Measurements from ENCODE around the gene AP1S1.

Gene AP1S1

DNA sequence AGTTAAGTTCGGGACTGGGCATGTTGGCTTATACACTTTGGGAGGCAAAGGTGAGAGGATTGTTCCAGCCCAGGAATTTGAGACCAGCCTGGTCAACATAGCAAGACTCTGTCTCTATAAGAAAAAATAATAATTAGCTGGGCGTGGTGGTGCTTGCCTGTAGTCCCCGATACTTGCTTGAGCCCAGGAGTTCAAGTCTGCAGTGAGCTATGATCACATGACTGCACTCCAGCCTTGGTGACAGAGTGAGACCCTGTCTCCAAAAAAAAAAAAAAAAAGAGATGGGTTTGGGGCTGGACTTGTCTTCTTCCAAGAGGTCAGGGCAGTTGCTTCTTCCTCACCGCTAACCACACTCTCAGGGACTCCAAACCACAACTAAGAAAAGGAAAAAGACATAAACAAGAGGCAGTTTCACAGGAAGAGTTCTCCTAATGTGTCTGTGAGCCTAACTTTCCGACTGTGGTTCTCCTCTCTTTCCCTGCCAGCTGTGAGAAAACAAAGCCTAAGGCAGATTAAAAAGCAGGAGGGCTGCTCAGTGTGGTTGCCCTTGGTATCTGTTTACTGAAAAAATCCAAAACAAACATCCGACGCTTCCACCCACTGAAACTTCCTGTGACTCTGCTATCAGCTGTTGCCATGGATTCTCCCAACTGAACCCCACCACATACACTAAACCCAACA lies 29.8 kb upstream of the AP1S1 start:
- TF ChIP-seq, protein P1, sequence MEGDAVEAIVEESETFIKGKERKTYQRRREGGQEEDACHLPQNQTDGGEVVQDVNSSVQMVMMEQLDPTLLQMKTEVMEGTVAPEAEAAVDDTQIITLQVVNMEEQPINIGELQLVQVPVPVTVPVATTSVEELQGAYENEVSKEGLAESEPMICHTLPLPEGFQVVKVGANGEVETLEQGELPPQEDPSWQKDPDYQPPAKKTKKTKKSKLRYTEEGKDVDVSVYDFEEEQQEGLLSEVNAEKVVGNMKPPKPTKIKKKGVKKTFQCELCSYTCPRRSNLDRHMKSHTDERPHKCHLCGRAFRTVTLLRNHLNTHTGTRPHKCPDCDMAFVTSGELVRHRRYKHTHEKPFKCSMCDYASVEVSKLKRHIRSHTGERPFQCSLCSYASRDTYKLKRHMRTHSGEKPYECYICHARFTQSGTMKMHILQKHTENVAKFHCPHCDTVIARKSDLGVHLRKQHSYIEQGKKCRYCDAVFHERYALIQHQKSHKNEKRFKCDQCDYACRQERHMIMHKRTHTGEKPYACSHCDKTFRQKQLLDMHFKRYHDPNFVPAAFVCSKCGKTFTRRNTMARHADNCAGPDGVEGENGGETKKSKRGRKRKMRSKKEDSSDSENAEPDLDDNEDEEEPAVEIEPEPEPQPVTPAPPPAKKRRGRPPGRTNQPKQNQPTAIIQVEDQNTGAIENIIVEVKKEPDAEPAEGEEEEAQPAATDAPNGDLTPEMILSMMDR (IDR thresholded peaks at IDR 0.05; ENCODE audit: low read depth, low read length, missing control alignments) = no peak
- in situ Hi-C loops (cut with HindIII; ENCODE audit: low sequenced_read_pairs) = no loop called here
- DNase-seq (ENCODE audit: low read depth) = peak; percentile 96
- no peak overlapping the region for H3K4me3 ChIP-seq (ENCODE audit: low read depth, low read length)

DNA sequence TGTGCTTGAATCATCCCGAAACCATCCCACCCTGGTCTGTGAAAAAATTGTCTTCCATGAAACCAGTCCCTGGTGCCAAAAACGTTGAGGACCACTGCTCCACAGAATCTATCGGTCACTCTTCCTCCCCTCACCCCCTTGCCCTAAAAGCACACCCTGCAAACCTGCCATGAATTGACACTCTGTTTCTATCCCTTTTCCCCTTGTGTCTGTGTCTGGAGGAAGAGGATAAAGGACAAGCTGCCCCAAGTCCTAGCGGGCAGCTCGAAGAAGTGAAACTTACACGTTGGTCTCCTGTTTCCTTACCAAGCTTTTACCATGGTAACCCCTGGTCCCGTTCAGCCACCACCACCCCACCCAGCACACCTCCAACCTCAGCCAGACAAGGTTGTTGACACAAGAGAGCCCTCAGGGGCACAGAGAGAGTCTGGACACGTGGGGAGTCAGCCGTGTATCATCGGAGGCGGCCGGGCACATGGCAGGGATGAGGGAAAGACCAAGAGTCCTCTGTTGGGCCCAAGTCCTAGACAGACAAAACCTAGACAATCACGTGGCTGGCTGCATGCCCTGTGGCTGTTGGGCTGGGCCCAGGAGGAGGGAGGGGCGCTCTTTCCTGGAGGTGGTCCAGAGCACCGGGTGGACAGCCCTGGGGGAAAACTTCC lies 28.2 kb upstream of the AP1S1 start:
- TF ChIP-seq, protein P1 (IDR thresholded peaks at IDR 0.05; ENCODE audit: low read depth, low read length, missing control alignments) = no peak
- no peak for DNase-seq (ENCODE audit: low read depth)
- H3K4me3 ChIP-seq (ENCODE audit: low read depth, low read length) = no peak overlapping the region

DNA sequence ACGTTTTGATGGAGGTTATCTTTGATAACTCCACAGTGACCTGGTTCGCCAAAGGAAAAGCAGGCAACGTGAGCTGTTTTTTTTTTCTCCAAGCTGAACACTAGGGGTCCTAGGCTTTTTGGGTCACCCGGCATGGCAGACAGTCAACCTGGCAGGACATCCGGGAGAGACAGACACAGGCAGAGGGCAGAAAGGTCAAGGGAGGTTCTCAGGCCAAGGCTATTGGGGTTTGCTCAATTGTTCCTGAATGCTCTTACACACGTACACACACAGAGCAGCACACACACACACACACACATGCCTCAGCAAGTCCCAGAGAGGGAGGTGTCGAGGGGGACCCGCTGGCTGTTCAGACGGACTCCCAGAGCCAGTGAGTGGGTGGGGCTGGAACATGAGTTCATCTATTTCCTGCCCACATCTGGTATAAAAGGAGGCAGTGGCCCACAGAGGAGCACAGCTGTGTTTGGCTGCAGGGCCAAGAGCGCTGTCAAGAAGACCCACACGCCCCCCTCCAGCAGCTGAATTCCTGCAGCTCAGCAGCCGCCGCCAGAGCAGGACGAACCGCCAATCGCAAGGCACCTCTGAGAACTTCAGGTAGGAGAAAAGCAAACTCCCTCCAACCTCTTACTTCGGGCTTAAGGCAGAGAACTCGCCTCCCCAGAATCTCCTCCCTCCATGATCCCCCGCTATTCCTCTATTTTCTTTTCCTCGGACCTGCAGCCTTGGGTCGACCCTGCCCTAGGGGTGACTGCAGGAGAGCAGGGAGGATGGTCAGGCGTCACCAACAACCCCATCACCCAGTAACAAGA lies 27.4 kb upstream of the AP1S1 start, which contains the start of gene SERPINE1:
Gene SERPINE1, plus strand, starts transcription at position 454 of the 809 bp plus-strand sequence. CDS start 1,290 bp downstream, outside the sequence.
- peak within 1 kb of the TSS; percentile 61 for H3K4me3 ChIP-seq (ENCODE audit: low read depth, low read length)
- TF ChIP-seq, protein P1 (IDR thresholded peaks at IDR 0.05; ENCODE audit: low read depth, low read length, missing control alignments) = no peak
- in situ Hi-C loops (cut with HindIII; ENCODE audit: low sequenced_read_pairs) = no loop called here
- DNase-seq (ENCODE audit: low read depth) = peak; percentile 96

More for the DNA sequence above, 28.2 kb upstream of the AP1S1 start:
- in situ Hi-C loops (cut with HindIII; ENCODE audit: low sequenced_read_pairs) = no loop called here

DNA sequence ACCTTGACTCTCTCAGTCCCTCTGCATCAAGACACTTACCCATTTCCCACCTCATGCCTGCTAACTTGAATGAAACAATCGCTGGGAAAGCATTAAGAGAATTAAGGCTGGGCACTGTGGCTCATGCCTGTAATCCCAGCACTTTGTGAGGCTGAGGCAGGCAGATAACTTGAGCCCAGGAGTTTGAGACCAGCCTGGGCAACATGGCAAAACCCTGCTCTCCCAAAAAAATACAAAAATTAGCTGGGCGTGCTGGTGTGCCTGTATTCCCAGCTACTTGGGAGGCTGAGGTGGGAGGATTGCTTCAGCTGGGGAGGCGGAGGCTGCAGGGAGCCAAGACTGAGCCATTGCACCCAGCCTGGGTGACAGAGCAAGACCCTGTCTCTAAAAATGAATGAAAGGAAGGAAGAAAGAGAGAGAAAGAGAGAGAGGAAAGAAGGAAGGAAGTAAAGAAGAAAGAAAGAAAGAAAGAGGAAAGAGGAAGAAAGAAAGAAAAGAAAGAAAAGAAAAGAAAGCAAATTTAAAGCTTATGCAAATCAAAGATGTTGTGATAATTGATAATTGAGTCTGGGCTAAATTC lies 26.7 kb upstream of the AP1S1 start:
- in situ Hi-C loops (cut with HindIII; ENCODE audit: low sequenced_read_pairs) = no loop called here
- peak overlapping the region; percentile 61 for H3K4me3 ChIP-seq (ENCODE audit: low read depth, low read length)
- no peak for DNase-seq (ENCODE audit: low read depth)
- TF ChIP-seq, protein P1 (IDR thresholded peaks at IDR 0.05; ENCODE audit: low read depth, low read length, missing control alignments) = no peak

DNA sequence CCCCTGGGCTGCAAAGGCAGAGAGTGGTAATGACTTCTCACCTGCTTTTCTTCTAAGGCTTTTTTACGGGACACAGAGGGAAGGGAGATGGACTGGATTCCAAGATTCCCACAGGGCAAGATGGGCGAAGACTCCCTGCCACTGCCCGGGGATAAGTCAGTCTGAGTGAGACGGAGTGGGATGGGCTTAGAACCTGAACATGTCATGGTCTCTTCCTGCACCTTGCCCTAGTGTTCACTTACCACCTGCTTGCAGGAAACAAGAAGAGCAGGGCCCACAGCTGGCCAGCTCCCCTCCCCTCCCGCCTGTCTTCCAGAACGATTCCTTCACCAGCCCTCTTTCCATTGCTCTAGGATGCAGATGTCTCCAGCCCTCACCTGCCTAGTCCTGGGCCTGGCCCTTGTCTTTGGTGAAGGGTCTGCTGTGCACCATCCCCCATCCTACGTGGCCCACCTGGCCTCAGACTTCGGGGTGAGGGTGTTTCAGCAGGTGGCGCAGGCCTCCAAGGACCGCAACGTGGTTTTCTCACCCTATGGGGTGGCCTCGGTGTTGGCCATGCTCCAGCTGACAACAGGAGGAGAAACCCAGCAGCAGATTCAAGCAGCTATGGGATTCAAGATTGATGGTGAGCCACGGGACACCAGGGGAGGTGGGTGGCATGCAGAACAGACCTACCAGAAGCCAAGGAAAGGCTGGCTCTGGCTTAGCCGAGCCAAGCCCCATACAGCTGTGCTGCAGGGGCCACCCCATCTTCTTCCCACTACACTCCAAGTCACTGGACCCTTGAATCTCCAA lies 26.0 kb upstream of the AP1S1 start:
- TF ChIP-seq, protein P1 (IDR thresholded peaks at IDR 0.05; ENCODE audit: low read depth, low read length, missing control alignments) = no peak
- H3K4me3 ChIP-seq (ENCODE audit: low read depth, low read length) = peak overlapping the region; percentile 61
- in situ Hi-C loops (cut with HindIII; ENCODE audit: low sequenced_read_pairs) = no loop called here
- no peak for DNase-seq (ENCODE audit: low read depth)

All from astrocyte of the cerebellum (primary cell).